ENCODE measurements around the gene NDUFS1.
A peak's percentile ranks its signal among the peaks of the same experiment; 100 is the strongest.
"Not testable (repeated sequence)": the region's sequence is repeated elsewhere in the genome, so short reads cannot be mapped to it uniquely, and the experiment has no call there.

The NDUFS1 gene

GRCh38 chr2:206095536-206096332 is 63.5 kb downstream of the NDUFS1 start:
- no peak for DNase-seq

- no peak for DNase-seq
Measured at GRCh38 chr2:206092297-206092696, 66.9 kb downstream of the NDUFS1 start.

GRCh38 chr2:206088248-206088647 is 71.0 kb downstream of the NDUFS1 start:
- DNase-seq = no peak

- no peak for DNase-seq
Measured at GRCh38 chr2:206086716-206087350, 72.4 kb downstream of the NDUFS1 start.

- DNase-seq = peak; percentile 64
Measured at GRCh38 chr2:206085742-206086445, 73.3 kb downstream of the NDUFS1 start, which contains the start of gene INO80D. INO80D (minus strand) TSS chr2:206086174; CDS start chr2:206063016, 23,158 bp downstream.

- DNase-seq = no peak
Measured at GRCh38 chr2:206084870-206085741, 74.1 kb downstream of the NDUFS1 start.

- DNase-seq = no peak
Measured at GRCh38 chr2:206084439-206084869, 74.8 kb downstream of the NDUFS1 start.

- no peak for DNase-seq
Measured at GRCh38 chr2:206083602-206084438, 75.4 kb downstream of the NDUFS1 start.

- DNase-seq = no peak
Measured at GRCh38 chr2:206082298-206082843, 76.9 kb downstream of the NDUFS1 start.

- DNase-seq = no peak
Measured at GRCh38 chr2:206080927-206081326, 78.3 kb downstream of the NDUFS1 start.

- DNase-seq = no peak
Measured at GRCh38 chr2:206079699-206080465, 79.4 kb downstream of the NDUFS1 start.

GRCh38 chr2:206077879-206078278 is 81.4 kb downstream of the NDUFS1 start:
- not testable (repeated sequence) for DNase-seq

GRCh38 chr2:206075113-206075512 is 84.1 kb downstream of the NDUFS1 start:
- no peak for DNase-seq

GRCh38 chr2:206071807-206072206 is 87.4 kb downstream of the NDUFS1 start:
- no peak for DNase-seq

GRCh38 chr2:206069417-206069816 is 89.8 kb downstream of the NDUFS1 start:
- DNase-seq = no peak

- DNase-seq = no peak
Measured at GRCh38 chr2:206068207-206068606, 91.0 kb downstream of the NDUFS1 start.

Measured in DMS79 (cell line).